Stomach (tissue), 4 donors: ENCODE data around the gene SCAMP1.

Experiments used
- CTCF ChIP-seq, 7 experiments: fragments of 450-650 bp in 4 of 7; fragments of 200-600 bp in 3 of 7; sonication (generic) in 3 of 7; IDR thresholded peaks; one replicate each; pipeline ENCODE4 v1.5.1; 2016 to 2019; ENCODE audit warnings: antibody characterized with exemption in 7 of 7, control low read depth in 2 of 7, mild to moderate bottlenecking in 1 of 7
- EP300 ChIP-seq: sonication (generic); formaldehyde crosslinking; IDR thresholded peaks from one replicate; pipeline ENCODE4 v1.6.1; 2017; ENCODE audit warnings: antibody characterized with exemption
- POLR2A ChIP-seq, 4 donors: fragments of 450-650 bp; IDR thresholded peaks; one replicate each; pipeline ENCODE4 v1.6.1; 2016; ENCODE audit warnings: antibody characterized with exemption in 4 of 4, control low read depth in 2 of 4, mild to moderate bottlenecking in 1 of 4, moderate library complexity in 1 of 4
- POLR2AphosphoS5 ChIP-seq, 3 donors: sonication (generic); formaldehyde crosslinking; IDR thresholded peaks; one replicate each; pipeline ENCODE4 v1.6.1; 2016; ENCODE audit warnings: antibody characterized with exemption in 3 of 3

GRCh38 chr5:78354066-78354670 is 6.2 kb upstream of the SCAMP1 start:
- no peak for TF ChIP-seq CTCF (IDR thresholded peaks at IDR 0.05)
- TF ChIP-seq POLR2AphosphoS5 (IDR thresholded peaks at IDR 0.05): no peak
- no peak for TF ChIP-seq POLR2A (IDR thresholded peaks at IDR 0.05)
- no peak for TF ChIP-seq EP300
